HG02885 (cell line): ENCODE results near the gene UMPS.

Source experiments
- ATAC-seq: cut with Tn5 transposase; IDR thresholded peaks from one replicate; pipeline ENCODE4 v1.9.1; 2021; ENCODE audit warnings: mild to moderate bottlenecking; ENCODE audit not compliant: unreplicated experiment, poor library complexity

Gene UMPS

DNA sequence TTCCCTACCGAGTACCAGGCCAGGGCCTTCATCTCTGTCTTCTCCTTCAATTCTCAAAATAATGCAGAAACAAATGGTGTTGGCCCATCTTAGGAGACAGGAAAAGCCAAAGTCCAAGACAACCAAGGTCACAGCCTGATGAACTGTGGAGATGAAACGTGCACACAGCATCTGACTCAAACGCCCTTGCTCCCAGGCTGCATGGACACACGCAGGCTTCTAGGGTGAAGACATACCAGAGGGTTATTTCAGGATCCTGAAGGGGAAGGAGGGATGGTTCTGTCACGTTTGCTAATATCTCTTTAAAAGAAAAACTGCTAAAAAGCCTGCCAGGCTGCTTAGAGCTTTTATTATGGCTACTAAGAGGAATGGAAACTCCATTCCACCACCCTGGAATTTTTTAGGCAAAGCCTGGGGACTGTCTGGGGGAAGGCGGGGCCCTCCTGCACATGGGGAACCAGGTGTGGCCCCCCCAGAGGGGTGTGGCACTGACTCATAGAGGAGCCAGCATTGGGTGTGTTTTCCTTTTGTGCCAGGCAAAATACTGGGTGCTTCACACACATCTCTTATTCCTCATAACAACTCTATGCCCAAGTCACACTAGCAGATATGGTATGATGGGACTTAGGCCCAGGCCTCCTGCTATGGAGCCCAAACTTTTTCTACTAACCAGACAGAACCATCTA, 62.9 kb downstream of the UMPS start:
- ATAC-seq, result no peak

DNA sequence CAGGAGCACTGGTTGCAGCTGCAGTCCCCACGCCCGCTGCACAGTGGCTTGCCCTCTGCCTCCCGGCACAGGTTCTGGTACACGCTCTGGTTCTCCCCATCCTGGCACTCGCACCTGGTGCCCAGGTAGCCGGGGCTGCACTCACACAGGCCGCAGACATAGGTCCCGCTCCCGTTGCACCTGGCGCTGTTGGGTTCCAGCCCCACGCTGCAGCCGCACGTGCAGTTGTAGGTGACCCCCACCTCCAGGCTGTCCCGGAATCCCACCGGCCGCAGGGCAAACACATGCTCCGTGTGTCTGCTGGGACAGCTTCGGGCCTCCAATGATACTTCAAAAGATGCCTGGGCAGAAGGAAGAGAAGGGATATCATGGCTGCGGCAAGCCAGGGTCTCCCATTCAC, 66.2 kb downstream of the UMPS start:
- no peak for ATAC-seq

DNA sequence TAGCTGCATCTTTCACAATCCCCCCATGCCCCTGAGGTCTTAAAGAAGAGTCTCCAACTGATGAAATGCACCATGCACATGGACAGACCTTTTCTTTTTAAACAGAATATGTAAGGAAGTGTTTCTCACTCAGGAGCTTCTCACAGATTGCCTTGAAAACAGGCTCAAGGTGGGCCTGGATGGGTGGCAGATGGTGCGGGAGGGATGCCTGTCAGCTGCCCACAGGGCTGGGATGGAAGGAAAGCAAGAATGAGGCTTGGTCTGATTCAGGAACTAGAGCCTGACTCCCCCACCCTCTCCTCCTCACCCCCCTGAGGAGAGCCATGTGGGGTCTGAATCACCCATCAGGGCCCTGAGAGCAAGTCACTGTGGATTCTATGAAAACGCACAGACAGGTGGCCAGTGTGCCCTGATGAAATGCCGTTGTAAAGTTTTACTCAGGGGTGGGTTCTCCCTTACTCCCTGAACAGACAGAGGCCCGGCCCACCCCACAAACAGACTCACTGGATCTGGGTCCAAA, 67.2 kb downstream of the UMPS start:
- no peak for ATAC-seq
